ENCODE measurements around the gene COL19A1.
"Not testable (repeated sequence)": the region's sequence is repeated elsewhere in the genome, so short reads cannot be mapped to it uniquely, and the experiment has no call there.

The COL19A1 gene

DNA sequence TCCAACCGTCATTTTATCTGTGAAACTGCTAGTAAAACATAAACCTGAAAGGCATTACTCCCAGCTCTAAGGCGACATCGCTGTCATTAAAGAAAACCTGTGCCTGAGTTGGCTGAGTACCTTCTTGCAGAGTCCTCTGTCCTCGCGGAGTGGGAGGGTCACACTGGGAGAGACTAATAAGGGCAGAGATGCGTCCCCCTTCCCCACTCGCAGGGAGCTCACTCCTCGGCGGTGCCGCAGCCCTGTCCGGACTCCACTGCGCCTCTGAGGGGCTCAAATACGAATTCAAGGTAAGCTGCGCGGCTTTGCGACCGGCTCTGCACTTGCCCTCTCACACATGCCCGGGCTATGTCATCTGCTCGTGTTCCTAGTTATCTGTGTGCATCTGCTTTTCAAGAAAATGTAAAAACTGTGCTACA lies at the start of gene COL19A1:
Gene COL19A1 (plus strand): TSS at position 206 of the 419 bp plus-strand sequence. CDS start 13,012 bp downstream, outside the sequence.
- peak; percentile 11 for DNase-seq (ENCODE audit: low spot score)

DNA sequence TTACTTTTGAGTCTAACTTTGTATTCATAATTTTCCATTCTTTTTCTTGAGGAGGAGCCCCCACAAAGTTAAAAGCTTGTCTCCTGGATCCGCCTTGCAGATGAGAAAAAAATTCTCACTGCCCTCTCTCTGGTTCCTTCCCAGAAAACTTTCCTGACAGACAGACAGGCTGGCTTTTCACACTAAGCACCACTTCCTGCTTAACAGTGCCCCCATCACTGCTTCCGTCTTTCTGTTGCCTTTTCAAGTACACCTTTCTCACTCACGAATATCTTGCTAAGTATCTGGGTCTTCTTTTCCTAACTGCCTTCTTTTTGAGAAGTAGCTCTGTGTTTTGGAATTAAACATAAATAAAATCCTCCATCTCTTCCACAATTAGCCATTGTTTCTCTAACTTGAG lies 49.8 kb upstream of the COL19A1 start:
- DNase-seq (ENCODE audit: low spot score) = no peak

DNA sequence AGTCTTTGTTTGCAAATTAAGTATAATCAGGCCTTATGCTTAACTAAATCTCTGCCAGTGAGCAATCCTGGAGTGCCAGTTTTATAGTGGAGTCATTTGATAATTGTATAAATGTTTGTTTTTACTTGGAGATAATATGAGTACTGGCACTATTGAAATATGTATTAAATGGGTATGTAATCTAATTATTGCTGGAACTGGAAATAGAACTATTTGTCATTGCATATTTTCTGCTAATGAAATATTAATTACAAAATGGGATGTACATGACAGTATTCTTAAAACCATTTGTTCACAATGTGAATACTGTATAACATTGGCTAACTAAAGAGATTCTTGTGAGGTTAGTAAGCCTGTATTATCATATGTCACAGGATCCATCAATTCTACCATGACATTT lies 49.0 kb upstream of the COL19A1 start:
- DNase-seq (ENCODE audit: low spot score) = no peak

DNA sequence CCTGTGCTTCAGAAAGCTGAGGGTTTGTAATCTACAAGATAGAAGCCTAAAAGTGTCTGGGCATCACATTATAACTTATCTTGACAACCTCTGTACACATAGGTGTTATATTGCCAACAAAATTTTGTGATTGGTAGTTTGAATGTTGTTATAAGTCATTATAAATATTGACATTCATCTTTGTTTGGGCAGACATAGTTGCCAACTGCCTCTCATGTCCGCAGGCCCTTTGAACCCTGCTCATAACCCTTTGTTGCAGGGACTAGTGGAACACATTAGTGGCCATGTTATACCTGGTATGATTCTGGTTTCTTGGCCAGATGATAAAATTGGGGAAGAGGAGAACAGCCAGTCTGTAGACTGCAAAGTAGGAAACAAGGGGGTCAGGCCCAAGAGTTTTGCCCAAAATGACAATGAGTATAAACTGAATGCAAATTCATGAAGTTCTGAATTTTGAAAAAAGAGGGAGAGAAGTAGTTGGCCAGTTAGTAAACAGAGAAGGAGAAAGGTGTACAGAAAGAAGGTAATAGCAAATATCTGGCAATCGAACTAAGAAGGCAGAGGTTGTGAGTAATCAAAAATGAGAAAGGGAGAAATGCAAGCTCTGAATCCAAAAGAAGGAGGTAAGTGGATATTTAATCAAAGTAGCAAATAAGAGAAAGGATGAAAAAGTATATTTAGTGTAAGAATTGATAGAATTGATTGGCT lies 48.0 kb upstream of the COL19A1 start:
- DNase-seq (ENCODE audit: low spot score) = no peak

DNA sequence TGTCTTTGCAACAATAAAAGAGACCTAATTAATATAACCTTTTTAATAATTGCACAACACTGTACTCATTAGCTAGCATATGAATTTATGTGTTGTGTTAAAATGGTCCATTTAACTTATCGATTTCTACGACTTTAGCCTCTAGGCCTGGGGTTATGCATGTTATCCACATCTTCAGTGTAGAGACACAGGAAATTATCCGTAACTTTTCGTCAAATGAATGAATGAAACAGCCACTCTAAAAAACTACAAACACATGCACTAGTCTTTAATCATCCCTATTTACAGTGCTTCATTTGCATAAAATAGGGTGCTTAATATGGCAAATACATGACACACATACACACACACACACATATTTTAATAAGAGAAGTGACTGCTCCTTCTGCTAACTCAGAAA lies 47.2 kb upstream of the COL19A1 start:
- no peak for DNase-seq (ENCODE audit: low spot score)

DNA sequence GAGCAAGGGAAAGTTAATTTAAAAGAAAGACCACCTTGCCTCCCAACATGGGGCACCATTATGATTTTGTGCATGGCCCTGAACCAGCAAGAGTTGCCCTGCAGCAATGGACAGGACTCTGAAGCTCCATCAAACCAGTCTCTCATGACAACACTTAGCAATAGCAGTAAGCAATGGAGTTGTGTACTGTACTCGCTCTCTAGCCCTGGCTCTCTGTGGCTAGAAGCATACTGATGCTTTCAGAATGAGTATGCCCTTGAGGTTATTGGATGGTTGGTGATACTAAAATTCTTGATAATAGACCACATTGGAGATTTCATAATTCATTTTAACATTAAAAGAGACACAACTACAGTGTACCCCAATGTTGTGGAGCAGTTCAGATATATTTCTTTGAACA lies 46.3 kb upstream of the COL19A1 start:
- no peak for DNase-seq (ENCODE audit: low spot score)

DNA sequence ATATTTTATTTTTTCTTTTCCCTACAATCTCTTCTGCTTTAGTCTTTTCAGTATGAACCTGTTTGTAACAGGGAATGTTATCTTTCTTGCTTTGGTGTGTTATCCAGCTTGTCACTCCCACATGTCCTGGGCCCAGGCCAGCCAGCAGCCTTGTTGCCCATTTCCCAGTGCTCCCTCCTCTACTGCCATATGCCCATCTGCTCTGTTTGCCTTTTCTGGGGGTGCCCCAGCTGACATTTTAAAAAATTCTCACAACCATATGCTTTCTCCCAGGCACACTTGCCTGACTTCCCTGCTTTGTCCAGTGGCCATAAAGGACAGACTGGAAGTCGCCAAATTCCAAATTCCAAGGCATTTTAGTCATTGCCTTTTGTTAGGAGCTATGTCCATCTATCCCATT lies 45.9 kb upstream of the COL19A1 start:
- no peak for DNase-seq (ENCODE audit: low spot score)

DNA sequence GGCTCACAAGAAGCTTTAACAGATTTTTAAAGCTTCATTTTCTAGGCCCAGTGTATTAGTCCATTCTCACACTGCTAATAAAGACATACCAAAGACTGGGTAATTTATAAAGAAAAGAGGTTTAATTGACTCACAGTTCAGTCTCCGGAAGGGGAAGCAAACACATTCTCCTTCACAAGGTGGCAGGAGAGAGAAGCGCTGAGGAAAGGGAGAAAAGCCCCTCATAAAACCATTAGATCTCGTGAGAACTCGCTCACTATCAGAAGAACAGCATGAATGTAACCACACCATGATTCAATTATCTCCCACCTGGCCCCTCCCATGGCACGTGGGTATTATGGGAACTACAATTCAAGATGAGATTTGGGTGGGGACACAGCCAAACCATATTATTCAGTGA lies 42.0 kb upstream of the COL19A1 start:
- DNase-seq (ENCODE audit: low spot score) = not testable (repeated sequence)

DNA sequence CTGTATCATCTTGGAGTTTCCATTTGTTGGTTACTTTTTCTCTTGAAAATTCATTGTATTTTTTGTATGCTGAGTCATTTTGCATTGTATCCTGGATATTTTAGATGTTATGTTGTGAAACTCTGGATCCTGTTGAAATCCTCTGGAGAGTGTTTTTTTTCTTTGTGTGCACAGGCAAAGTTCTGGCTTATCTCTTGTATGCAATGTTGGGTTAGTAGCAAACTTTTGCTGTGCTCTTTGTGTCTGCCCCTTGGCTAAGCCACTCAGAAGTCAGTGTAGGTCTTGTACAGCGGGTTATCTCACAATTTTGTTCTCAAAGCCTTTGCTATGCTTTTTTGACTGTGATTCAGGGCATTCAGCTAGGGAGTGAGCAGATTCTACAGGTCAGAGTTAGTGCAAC lies 40.5 kb upstream of the COL19A1 start:
- peak; percentile 6 for DNase-seq (ENCODE audit: low spot score)

DNA sequence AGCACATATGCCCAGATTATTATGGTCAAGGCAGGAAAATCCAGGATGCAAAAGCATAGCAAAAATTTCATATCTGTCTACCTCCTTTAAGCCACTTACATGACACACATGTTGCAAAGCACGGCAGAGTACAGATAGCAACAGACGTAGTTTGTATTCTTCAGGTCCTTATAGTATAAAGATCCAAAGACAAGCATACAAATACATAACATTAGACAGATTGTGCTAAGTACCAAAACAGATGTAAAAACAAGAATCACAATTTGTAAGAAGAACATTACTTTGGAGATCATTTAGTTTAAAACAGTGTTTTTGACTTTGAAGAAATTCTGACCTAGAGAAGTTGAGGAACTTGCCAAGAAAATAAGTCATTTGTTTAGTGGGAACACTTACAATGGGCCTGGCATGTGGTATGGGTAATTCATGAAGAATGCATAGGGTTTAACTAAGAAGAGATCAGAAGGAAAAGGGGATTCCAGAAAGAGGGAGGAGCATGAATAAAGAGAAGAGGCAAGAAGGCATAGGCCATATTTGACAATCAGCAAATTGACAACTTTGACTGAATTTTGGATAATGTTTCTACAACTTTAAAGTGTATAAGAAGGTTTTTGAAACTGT lies 39.0 kb upstream of the COL19A1 start:
- DNase-seq (ENCODE audit: low spot score) = no peak

DNA sequence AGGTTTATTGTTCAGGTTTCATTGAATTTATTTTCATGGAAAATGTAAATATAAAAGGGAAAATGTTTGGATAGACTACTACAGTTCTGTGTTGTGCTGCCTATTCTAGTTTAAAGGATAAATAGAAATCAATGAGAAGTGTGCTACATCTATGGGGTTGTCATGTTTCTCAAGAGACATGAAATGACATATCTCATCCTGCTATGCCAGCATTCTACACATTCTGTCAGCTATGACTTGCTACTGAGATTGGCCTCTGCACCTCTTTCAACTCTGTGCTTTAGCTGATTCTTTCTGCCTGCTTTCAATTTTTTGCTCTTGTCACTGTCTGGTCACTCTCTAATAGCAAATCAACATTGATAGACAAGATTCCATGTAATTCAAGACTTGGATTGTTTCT lies 33.8 kb upstream of the COL19A1 start:
- DNase-seq (ENCODE audit: low spot score) = no peak

DNA sequence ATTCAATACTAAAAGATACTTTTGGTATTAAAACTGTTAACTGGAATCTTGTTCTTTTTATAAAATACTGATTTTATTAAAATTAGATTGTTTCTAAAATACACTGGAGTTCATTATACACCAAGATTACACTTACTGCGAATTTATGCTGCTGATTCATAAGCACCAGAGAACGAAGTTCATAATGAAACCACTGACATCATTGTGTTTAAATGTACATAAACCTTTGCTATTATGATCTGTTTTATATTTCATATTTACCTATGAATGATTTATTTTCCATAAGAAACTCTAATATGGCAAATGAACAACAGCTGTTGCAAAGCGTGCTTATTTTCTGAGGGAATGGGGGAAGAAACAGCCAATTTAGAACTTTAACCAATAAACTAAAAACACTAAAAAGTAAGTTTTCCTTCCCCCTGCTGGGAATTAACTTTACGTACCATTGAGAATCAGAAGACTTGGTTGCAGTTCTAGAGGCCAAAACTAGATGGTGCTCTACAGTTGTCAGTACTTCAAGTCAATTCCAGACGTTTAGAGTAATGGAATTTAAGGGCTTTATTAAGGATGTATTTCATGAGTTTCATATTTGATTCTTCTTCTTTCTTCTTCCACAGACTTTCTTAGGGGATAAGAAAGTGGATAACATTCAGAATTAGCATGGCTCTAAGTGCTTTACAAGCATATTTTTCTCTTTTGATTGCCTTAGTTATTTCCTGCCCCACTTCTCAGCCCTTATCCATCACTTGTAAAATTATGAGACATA lies 30.8 kb upstream of the COL19A1 start:
- DNase-seq (ENCODE audit: low spot score) = peak; percentile 8

DNA sequence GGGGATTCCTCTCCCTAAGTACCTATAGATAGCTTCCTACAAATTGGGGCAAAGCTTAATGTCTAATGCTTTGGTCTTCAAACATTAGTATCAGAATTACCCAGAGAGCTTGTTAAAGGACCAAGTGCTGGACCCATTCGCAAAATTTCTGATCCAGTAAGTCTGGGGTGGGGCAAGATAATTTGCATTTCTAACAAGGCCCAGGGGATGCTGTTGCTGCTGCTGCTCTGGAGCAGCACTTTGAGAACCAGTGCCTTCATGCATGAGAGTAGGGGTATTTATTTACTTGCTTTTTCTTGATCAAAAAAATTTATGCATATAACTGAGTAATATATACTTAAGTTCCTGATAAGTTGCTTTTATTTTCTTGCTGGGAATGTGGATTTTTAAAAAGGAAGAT lies 24.5 kb upstream of the COL19A1 start:
- no peak for DNase-seq (ENCODE audit: low spot score)

DNA sequence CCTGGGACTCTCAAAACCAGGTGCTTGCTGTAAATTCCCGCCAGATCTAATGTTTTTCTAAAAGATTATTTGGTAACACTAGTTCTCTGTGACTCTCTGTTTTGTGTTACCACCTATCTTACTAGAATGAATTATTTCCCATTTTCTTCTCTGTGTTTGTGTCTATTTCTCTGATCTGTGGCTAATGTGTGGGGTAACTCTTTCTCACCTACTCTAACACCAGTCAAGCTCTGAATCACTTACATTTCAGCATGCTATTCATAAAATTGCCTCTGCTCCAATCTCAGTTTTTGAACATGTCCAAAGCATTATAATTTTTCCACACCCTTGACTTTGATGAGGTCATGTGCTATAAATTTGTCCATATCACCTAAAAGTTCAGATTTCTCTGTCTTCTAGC lies 23.2 kb upstream of the COL19A1 start:
- DNase-seq (ENCODE audit: low spot score) = no peak

DNA sequence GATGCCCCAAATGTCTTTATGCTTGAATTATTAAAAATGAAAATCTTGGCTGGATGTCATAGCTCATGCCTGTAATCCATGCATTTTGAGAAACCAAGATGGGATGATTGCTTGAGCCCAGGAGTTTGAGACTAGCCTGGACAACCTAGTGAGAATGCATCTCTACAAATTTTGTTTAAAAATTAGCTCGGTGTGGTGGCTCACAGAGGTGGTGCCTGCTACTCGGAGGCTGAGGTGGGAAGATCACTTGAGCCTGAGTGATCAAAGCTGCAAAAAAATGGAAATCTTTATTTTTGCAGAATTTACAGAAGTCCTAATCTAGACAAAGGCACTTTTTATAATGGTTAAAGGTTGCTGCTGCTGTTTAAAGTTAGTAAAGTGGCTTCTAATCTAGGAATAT lies 20.0 kb upstream of the COL19A1 start:
- DNase-seq (ENCODE audit: low spot score) = no peak

DNA sequence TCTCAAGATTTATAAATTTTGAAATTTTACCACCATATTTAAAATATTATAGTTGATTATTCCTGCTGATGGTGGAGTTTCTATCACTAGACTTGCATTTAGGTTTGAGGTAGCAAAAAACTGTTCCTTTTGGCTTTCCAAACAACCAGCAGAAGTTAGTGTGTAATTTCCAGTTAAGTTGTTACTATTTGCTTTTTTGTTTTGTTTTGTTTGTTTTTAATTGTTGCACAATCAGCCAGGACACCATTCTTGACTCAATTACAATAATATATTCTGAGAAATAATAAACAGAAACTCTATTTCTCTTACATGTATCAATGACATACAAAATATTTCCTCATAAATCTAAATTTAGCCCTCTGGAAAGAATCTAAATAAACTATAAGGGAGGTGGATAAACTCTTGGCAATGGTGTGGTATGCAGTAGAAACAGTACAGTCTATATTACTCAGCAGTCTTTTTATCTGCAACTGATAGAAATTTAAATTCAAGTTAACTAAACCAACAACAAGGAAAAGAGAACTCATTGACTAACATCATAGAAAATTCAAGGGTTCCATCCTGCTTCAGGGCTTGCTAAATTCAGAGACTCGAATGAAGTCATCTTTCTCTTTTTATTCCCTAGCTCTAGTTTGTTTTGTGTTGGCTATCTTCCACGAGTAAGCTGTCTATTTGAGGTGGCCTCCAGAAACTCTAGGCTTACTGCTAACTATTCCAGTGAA lies 19.4 kb upstream of the COL19A1 start:
- DNase-seq (ENCODE audit: low spot score) = no peak

DNA sequence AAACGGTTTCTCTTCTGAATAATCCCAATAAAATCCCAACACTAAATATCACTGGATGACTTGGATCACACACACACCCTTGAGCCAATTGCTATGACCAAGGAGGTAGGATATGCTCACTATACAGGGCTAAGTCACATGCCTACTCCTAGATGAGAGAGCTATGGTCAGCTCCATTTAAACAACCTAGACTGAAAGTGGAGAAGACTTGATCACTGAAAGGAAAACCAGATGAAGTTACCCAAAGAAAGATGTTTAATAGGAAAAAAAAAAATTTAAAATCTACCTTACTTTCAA lies 18.9 kb upstream of the COL19A1 start:
- DNase-seq (ENCODE audit: low spot score) = no peak

DNA sequence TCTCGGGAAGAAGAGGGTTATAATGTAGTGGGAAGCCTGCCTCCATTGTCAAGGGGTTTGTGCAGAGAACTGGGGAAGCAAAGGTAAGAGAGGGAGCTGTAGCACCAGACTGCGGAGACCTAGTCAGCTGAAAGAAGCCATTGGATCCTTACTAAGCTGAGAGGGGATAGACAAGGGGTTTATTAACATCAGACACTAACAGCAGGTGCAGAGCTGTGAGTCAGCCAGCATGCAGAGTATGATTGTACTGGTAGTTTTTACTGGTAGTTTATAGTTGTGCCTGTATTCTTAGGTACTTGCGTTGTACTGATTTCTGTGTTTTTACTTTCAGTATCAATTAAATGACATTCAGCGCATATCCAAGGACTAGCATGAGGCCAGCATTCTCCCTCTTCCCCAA lies 17.8 kb upstream of the COL19A1 start:
- DNase-seq (ENCODE audit: low spot score) = no peak

DNA sequence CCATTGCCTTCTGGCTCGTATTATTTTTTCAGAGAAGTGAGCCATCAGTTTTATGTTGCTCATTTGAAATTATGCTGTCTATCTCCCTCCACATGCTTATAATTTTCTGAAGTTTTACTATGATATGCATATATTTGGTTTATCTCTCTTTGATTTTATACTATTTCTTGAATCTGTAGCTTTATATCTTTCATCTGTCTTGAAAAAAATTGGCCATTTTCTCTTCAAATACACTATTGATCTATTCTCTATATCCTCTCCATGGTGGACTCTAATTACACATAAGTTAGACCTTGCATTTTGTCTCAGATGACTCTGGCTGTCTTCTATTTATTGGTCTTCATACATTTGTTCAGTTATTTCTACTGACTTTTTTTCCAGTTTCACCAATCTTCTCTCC lies 13.7 kb upstream of the COL19A1 start:
- no peak for DNase-seq (ENCODE audit: low spot score)

DNA sequence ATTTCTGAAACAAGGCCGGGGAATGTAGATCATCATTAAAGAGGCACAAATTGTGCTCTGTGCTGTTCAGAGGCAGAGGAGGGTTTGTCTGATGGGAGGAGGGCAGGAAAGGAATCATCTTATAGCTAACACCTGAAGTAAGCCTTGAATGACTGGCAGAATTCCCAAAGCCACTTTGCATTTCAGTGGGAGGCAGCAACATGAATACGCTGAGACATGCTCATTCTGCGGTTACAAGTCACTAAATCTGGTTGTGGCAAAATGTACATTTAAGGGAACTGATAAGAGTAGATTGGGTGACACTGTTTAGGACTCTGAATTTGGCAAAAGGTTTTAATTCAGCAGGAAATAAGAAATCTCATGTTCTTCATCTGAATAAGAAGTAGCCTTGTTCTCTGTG lies 4.4 kb upstream of the COL19A1 start:
- DNase-seq (ENCODE audit: low spot score) = no peak

DNA sequence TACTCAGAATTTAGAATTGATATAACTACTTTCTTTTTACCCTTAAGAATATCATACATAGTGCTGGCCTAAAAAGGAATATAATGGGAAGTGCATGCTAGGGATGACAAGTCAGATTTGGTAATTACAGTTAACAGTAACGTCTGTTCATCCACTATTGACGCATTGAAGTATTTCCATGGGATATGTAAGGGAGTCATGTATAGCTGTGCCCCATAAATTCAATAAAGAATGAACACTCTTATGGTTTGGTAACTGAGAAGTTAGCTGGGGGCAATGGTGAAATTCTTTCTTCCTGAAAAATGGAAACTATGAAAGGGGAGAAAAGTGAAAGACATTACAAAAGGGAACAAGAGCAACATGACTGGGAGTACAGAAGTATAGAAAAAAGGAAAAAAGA lies 2.6 kb upstream of the COL19A1 start:
- DNase-seq (ENCODE audit: low spot score) = no peak

DNA sequence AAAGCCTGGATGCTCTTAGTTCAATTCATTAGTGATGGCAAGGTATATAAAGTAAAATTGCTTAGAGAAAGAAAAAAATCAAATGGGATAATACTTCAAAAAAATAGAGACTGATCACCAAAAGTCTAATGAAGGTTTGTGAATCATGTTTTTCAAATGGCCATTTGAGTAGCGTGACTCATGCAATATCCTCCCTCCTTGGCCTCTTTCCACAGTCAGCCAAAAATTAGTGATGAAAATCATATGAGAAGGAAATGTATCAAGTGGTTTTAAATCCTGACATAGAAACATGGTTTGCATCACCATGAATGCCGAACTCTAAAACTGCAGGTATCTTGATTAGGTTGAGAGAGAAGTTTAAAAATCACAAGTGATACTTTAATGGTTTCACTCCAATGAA lies 1.2 kb upstream of the COL19A1 start:
- no peak for DNase-seq (ENCODE audit: low spot score)

Measured in HuH-7.5 (cell line).